GF-D8 (cell line): ENCODE data around the gene NCAN.
A peak's percentile ranks its signal among the peaks of the same experiment; 100 is the strongest.
"Not testable (repeated sequence)": the region's sequence is repeated elsewhere in the genome, so short reads cannot be mapped to it uniquely, and the experiment has no call there.

ENCODE experiments used
- DNase-seq: peaks from one replicate; lab custom pipeline; 2025; lab: John Stamatoyannopoulos, UW

NCAN gene

DNA sequence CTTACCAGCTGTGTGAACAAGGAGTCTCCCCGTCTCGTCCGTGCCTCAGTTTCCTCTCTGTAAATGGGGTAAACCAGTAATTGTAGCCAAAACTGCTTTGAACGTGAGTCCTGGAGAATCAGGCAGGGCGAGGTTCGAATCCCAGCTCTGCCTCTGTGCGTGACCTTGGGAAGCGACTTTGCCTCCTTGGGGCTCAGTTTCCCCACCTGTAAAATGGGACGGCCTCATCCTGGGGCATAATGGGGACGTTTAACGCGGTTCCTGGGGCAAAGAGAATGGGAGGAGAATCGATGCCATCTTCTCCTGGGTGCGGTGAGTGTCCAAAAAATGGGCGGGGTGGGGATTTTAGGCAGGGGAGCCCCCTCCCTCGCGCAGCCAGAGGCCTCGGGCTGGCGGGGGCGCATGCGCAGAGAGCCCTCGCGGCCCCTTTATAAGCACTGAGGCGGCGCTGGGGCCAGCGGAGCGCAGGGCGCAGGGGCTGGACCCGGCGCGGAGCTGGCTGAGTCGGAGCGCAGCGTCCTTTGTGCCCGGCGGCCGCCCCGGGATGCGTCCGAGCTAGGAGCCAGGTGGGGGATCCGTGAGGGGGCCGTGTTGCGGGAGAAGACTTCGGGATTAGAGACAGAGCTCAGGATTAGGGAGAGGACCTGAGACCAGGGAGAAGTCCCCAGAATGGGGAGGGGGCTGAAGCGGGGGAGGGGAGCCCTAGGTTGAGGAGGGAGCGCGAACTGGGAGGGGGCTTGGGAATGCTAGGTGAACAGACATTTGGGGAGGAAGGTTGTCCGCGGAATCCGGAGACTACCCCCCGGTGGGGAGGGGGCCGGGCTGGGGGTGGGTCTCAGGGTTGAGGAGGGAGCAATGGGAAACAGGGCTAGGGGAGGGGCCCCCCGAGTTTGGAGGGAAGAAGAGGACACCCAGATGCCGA lies at the start of gene NCAN:
Gene NCAN, plus strand, starts transcription at position 460 of the 922 bp plus-strand sequence. CDS start 4,996 bp downstream, outside the sequence.
- no peak for DNase-seq

DNA sequence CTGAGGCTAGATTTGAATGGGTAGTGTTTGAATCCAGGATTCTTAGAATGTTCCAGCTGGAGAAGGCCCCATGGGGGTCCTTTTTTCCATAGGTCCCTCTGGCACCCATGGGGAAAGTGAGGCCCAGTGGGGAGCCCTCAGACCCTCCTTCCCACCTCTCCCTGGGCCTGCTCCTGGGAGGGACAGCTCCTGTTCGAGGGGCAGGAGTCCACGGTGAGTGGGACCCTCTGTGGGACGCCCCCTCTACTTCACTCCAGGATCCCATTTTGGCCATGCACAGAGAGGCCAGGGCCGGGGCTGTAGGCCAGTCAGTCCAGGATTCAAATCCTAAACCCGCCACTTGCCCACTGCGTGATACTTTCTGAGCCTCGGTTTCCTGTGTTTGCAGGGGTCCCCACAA lies 49.3 kb upstream of the NCAN start:
- no peak for DNase-seq

DNA sequence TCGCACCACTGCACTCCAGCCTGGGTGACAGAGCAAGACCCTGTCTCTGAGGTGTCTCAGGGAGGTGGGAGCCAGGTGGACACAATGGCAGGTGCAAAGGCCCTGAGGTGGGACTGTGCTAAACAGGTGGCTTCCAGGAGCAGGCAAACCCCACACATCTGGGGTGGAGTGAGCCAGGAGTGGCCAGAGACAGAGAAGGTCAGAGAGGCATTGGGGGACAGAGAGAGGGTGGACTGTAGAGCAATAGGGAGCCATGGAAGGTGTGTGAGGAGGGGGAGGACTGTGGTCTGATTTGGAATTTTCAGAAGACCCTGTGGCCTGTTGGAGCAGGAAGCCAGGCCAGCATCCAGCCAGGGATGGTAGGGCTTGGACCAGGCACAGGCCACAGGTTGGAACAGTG lies 46.4 kb upstream of the NCAN start:
- DNase-seq, result no peak

DNA sequence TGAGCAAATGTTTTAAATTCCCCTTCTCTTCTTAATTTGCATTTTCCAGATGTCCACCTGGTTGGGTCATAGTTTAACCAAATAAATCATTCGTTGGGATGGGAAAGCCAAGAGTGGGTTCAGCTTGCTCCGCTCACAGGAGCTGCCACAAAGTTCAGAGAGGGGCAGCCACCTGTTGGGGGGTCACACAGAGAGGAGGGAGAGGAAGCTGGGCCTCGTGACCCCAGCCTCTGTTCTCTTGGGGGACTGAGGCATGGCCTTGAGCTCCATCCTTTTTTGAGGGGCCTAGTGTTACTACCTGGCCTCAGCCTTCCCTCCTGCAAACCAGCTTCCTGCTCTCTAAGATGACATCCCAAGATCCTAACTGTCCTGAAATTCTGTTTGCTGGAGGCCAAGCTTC lies 44.1 kb upstream of the NCAN start:
- no peak for DNase-seq

DNA sequence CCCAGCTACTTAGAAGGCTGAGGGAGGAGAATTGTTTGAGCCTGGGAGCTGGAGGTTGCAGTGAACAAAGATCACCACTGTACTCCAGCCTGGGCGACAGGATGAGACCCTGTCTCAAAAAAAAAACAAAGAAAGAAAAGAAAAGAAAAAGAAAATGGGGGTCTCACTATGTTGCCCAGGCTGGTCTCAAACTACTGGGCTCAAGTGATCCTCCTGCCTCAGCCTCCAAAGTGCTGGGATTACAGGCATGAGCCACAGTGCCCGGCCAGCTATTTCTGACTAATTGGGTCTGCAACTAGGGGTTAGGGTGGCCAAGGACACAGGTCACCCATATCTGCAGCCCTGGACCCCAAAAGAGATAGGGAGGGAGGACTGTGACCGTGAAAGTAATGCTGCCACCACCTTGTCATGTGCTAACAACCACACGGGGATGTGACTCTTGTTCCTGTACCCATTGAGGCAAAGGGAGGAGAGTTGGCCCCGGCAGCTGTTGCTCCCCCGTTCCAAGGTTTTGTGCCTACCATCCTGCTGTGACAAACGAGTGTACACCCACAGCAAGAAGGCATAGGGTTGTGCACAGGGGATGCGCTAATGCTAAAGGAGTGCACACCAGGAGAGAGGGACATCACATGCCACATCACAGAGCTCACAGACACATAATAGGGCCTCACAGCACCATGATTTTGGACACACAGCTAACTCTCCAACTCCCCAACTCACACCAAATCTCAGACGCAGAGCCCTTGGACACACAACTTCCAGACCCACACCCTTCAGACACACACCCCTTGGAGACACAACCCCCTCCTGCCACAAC lies 42.3 kb upstream of the NCAN start:
- no peak for DNase-seq

DNA sequence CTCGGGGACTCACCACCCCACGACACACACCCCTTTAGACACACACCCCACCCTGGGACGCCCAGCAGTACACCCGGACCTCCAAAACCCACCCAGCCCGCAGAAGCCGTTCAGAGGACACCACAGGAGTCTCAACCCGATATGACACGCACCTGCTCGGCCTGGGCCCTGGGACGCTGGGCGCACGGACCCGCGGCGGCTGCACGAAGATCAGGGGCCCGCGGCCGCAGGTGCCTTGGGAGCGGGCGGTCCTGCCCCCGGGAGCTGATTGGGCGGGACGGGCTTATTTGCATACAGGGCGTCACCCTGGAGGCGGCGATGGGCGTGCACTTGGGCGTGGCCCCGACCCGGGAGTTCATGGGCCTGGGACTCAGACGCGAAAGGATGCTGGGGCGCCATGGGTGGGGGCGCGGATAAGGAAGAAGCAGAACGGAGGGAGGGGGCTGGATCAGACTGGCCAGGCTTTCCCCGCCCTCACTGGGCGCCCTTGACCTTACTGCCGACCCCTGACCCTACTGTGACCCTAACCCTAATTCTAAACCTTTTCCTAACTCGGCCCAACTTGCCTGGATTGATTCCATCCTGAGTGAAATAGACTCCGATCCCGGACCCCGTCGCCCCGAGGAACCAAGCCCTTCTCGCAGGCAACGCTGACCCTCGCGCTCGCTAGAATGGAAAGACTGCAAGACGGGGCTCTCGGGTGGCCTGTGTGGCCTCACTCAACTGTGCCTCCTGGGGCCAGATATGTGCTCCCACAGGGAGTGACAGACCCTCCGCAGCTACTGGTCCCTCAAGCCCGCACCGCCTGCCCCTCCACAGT lies 41.5 kb upstream of the NCAN start, which contains the start of gene MEF2B:
Gene MEF2B, minus strand, starts transcription at position 211 of the 820 bp plus-strand sequence. CDS start 19,528 bp downstream, outside the sequence.
- no peak for DNase-seq

DNA sequence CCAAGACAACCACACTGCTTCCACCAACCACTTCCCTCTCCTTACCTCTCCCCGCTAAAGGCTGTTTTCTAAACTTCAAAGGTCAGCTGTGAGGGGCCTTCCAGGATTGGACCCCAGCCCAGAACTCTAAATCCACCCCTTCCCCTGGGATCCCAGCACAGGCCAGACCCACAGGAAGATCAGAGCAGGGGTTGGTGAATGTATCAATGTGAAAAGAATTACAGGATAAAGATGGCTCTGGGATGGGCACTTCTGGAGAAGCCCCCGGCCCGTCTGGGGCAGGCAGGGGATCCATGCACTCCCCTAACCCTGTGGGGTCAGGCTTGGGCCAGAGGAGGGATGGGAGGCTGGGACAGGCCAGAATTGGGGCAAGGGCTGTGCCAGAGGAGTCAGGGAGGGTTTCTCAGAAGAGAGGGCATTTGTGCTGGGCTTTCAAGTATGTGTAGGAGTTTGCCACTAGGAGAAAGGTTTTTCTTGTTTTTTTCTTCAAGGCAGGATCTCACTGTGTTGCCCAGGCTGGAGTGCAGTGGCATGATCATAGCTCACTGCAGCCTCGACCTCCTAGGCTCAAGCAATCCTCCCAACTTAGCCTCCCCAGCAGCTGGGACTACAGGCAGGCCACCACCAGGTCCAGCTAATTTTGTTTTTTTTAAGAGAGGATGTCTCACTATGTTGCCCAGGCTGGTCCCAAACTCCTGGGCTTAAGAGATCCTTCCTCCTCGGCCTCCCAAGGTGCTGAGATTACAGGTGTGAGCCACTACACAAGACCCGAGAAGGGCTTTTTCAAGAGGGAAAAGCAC lies 40.7 kb upstream of the NCAN start:
- no peak for DNase-seq

DNA sequence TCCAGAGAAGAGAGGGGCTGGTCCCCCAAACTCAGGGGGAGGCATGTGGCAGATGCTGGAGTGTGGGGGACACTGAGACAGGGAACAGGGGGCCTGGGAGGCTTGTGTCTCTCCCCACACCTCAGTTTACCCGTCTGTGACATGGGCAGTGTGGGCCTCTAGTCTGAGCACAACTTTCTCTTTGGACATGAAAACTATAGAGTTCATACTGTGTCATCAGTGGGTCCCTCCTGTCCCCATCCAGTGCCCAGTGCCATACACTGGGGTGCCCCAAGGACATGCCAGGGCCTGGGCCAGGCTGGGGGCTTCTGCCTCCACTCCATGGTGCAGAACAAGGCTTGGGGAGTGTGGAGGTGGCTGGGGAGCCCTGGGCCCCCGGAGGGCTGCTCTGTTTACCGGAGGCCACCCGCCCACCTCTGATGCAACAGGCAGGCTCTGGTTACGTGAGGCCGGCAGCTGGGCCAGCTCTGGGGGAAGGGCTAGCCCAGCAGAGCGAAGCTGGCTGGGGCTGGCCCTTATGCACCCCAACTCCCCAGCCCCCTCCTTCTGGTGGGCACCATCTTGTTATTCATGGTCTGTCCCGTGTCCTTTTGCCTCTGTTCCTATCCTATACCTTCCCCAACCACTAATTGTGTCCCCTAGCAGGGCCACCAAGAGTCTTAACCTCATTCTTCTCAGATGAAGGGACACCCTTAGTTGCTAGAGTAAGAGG lies 39.8 kb upstream of the NCAN start:
- DNase-seq, result peak; percentile 26

DNA sequence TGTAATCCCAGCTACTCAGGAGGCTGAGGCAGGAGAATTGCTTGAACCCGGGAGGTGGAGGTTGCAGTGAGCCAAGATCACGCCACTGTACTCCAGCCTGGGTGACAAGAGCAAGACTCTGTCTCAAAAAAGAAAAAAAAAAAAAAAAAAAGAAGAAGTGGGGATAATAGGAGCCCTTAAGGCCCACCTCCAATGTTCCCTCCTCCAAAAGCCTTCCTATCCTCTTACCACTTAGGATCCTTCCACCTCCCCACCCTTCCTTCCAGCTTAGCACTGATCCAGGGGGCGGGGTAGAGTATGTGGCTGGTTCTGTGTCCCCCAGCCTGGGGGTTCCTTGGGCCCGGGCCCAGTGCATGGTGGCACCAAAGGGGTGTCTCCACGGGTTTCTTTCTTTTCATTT lies 38.5 kb upstream of the NCAN start:
- not testable (repeated sequence) for DNase-seq

DNA sequence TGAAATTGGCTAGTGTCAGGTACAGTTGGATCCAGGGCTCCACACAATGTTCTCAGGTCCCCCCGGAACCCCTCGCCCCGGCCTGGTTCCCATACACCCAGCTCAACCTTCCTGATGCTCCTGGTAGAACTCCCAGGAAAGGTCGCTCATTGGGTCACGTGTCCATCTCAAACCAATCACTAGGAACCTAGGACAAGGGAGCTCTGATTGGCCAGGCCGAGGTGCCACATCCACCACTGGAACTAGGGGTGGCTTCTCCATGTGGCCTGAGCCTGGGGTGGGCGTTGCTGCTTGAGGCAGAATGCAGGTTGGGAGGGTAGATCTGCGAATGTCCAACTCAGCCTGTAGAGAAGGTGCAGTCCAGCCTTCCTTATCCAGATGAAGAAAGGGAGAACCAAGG lies 34.8 kb upstream of the NCAN start:
- DNase-seq, result no peak

DNA sequence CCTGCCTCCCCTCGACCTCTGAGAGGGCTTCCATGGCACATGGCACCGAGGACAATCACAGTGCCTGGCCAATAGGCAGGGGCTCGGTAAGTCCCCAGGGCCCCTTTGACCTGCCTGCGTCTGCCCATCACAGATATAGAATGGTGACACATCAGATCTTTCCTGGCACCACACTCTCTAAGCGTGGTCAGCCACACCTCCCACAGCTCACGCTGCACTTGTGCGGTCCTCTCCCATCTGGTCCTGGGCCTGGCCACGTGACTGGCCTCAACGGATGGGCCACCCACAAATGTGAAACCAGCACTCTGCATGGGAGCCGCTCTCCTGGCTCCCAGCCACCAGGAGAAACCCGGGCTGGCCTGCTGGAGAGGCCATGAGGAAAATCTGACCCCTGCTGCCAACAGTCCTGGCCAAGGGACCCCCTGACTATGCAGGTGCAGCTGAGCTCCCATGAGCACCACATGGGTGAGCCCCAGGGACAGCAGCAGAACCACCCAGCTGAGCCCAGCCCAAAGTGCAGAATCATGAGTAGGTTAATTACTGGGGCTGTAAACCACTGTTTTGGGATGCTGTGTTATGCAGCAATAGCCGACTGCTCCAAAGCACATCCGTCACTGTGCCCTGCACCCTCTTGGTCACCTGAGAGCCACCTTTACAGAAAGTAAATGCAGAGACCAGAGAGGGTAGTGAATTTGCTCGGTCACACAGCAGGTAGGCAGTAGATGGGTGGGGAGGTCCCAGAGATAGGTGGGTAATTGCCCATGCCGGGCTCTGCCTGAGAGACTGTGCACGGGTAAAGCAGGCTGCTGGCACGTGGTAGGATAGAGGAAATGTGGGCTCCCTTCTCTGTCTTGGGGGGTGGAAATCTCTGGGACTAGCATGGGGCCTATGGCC lies 32.0 kb upstream of the NCAN start:
- no peak for DNase-seq

DNA sequence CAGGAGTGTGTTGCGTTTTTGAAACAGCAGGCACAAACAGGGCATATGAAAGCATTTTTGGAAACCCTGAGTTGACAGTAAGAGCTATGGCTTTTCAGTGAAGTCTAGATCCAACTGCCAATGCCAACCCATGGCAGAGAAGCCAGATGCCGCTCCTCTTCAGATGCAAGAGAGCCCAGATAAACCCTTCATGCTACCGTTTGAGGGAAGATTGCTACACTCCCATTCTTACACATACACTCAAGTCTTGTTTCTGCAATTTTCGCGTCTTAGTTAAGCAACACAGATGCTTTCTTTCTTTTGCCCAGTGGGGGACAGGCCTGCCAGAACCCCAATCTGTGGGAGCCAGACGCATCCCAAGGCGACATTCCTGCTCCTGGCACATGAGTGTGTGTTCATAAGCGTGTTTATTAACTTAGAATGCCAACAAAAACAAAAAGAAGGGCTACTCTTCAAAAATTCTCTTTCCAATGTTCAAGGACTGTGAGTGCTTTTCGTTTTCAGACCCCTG lies 30.2 kb upstream of the NCAN start:
- DNase-seq, result no peak

DNA sequence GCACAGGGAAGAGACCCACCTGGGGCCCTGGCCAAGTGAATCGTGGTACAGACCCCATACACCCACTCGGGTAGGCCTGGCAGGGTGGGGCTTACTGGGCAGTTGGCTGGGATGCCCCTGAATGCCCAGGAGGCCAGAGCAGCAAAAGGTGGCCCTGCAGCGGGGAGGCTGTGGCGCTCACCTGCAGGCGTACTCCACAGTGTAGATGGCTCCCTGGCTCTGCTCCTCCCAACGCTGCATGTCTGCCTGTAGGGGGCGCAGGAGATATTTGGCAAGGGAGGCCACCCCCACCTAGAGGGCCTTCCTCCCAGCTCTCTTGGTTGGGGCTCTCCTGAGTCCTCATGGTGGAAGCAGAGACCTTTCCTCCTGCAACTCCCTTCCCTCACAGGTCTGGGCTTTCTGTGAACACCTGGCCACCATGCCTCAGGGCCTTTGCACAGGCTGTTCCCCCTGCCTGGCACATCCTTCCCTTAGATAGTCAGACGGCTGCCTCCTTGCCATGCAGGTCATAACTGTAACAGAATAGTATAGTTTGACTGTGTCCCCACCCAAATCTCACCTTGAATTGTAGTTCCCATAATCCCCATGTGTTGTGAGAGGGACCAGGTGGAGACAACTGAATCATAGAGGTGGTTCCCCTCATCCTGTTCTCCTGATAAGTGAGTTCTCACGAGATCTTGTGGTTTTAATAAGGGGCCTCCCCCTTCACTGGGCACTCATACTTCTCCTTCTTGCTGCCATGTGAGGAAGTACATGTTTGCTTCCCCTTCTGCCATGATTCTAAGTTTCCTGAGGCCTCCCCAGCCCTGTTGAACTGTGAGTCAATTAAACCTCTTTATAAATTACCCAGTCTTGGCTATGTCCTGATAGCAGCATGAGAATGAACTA lies 25.7 kb upstream of the NCAN start:
- peak; percentile 77 for DNase-seq

DNA sequence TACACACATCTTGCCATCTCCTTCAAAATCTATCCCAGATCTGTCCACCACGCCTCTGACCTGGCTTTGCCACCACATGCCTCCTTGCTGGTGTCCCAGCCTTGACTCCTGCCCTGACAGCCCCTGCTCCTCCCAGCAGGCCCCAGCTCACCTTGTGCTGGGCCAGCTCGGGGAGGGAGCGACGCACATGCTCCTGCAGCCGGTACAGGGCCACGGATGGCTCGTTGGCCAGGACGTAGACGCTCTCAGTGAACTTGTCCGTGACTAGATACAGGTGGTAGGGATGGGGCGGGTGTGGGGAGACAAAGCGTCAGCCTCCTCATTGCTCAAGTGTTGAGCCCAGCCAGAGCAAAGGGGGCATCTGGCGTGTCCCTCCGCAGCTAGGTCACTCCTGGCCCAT lies 25.0 kb upstream of the NCAN start:
- DNase-seq, result no peak

DNA sequence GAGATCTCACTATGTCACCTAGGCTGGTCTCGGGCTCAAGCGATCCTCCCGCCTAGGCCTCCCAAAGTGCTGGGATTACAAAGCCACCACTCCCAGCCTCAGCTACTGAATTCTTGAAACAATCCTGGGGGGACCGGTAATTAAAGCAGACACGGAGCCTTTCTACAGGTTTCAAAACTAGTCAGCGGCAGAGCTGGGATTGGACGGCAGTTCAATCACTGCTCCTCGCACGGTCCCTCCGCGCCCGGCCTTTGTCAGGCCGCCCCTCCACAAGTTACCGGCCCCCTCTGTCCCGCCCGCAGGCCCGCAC lies 20.0 kb upstream of the NCAN start:
- DNase-seq, result no peak

DNA sequence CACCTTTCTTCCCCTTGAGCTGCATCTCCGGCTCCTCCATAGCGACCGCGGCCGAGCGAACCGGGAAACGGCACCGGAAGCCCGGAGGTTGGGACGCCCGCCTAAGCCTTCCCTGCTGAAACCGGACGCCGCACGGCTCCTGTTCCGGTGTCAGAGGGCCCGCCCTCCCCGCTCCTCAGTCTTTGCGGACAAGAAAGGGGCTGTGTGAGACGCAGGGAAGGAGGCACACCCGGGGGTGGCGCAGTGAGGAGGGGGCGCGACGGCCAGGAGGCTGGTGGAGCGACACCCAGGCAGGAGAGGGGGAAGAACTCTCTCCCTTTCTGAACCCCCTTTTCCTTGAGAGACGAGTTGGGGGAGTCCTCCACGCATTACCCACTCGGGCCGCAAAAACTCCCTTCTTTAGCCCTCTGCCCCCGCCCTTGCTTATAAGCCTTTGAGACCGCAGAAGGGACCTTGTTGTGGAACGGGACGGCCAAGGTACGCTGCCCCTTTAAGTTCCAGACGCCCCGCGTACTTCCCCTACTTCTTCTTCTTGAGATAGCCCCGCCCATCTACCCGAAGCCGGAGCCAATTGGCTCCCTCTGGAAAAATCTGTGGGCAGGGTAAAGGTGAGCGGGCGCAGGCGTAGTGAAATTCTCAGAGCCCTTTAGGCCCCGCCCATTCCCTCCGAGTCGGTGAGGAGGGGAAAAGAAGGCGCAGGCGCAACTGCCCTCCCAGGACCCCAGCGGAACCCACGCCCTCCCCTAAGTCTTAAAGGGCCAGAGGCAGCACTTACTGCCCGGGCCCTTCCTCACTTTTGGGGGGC lies 19.5 kb upstream of the NCAN start, which contains the start of the genes BORCS8 and RFXANK:
Gene BORCS8, minus strand, starts transcription at position 75 of the 805 bp plus-strand sequence. Its CDS starts 35 bp downstream, at position 40.
Gene RFXANK, plus strand, starts transcription at position 181 of the 805 bp plus-strand sequence. CDS start 1,689 bp downstream, outside the sequence.
- DNase-seq, result peak; percentile 97

DNA sequence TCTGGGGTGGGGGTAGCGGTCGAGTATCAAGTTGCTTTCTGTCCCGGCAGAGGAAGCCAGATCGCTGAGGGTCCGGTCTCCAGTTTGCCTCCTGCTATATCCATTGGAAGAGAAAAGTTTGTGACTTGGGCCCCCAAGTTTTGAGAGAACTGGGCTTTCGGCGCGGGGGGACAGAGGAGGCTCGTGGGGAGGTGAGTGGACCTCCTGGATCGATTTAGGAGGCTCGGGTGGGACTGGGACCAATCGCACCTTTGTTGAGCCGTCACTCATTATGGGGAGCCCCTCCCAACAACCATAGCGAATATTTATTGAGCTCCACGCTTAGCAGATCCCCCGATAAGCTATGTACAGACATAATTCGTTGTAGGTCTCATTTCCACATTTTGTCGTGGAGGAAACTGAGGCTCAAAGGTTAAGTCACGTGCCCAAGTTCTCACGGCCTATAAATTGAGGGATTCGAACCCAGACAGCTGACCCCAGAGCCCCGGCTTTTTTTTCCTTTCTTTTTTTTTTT lies 18.8 kb upstream of the NCAN start:
- DNase-seq, result no peak
